MCF 10A (cell line): ENCODE measurements around the gene GIT2. TPM values are rescaled to one million over a fixed set of nuclear protein-coding genes. Genes with fewer than 3 reads are reported as not detected.

Experiments
- BruUV-seq: library from RNA; stranded (reverse); fragments of 400-500 nt; replicated peaks from 2 replicates; lab custom pipeline; 2021; lab: Mats Ljungman, UMichigan
- CTCF ChIA-PET: fragments of 300-600 bp; sonication (Branson Sonifier 250); formaldehyde crosslinking; extraction: SDS; loops from one replicate; lab custom pipeline; 2021; ENCODE audit warnings: antibody characterized with exemption, inconsistent platforms; lab: Yijun Ruan, JAX
- POLR2A ChIA-PET: fragments of 300-600, 350-650 bp; sonication (Branson Sonifier 250); formaldehyde crosslinking; extraction: SDS; loops from one replicate; lab custom pipeline; 2020; ENCODE audit warnings: antibody characterized with exemption, inconsistent platforms; lab: Yijun Ruan, JAX
- DNase-seq: peaks from one replicate; pipeline ENCODE4 v3.0.0-alpha.2; 2018; ENCODE audit not compliant: unreplicated experiment
- H3K27ac Mint-ChIP-seq: one replicate; pipeline ENCODE4 v1.8.0; 2022; ENCODE audit warnings: mild to moderate bottlenecking, low read depth, mixed read lengths; ENCODE audit not compliant: unreplicated experiment
- H3K27me3 Mint-ChIP-seq: one replicate; pipeline ENCODE4 v1.8.0; 2022; ENCODE audit warnings: mixed read lengths; ENCODE audit not compliant: insufficient read depth, unreplicated experiment
- H3K36me3 Mint-ChIP-seq: one replicate; pipeline ENCODE4 v1.8.0; 2022; ENCODE audit warnings: mild to moderate bottlenecking, moderate library complexity, mixed read lengths; ENCODE audit not compliant: insufficient read depth, unreplicated experiment
- H3K4me1 Mint-ChIP-seq: one replicate; pipeline ENCODE4 v1.8.0; 2022; ENCODE audit warnings: mixed read lengths; ENCODE audit not compliant: insufficient read depth, unreplicated experiment
- H3K4me3 Mint-ChIP-seq: one replicate; pipeline ENCODE4 v1.8.0; 2022; ENCODE audit warnings: mild to moderate bottlenecking, moderate library complexity, mixed read lengths; ENCODE audit not compliant: unreplicated experiment
- H3K9me3 Mint-ChIP-seq: one replicate; pipeline ENCODE4 v1.8.0; 2022; ENCODE audit warnings: mixed read lengths; ENCODE audit not compliant: unreplicated experiment
- intact Hi-C: fragments of 100-400 bp; cut with micrococcal nuclease; formaldehyde crosslinking; loops from 2 replicates; pipeline ENCODE4 v1.14.1; 2022
- total RNA-seq: library from RNA; stranded (reverse); gene quantifications from 2 replicates; pipeline ENCODE4 v1.2.3, GENCODE V29; 2022
- TF ChIP-seq, protein P1 (sequence below): fragments of 200-600 bp; IDR thresholded peaks from one replicate; pipeline ENCODE4 v1.8.0; 2022; ENCODE audit warnings: antibody characterized with exemption, mild to moderate bottlenecking; ENCODE audit not compliant: unreplicated experiment

GIT2 gene
- total RNA-seq, 1 experiment from 2014 or later: 30.0 TPM

DNA sequence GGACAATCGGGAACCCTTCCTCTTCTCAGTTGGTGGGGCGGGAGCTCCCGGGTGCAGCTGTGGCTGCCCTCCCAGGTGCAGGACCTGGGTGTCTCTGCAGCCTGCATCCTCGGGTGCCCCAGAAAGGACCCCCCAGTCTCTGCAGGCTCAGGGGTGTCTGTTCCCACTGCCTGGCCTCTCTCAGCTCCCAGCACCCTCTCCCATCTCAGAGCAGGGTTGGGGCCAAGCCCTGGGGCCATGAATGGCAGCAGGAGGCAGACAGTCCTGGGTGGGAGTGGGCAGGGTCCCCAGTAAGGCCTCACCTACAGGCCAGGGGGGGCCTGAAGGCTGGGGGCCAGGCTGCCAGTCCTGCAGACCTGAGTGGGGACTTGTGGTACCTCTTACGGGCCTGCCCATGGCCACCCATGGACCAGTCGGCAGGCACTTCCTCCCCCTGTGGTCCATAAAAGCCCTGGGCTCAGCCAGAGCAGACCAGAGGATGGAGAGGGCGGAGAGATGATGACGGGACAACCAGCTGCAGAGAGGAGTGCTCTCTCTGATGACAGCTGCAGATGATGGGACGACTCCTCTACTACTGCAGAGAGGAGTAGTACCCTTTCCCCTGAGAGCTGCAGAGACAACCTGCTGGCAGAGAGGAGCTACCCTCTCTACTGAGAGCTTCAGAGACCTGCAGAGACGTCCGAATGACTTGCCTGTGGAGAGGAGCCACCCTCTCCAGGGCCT, 69.5 kb downstream of the GIT2 start:
- Mint-ChIP-seq H3K4me1 (no peaks in the 10 kb centered on the region), H3K4me3 (no peak overlapping the region), H3K27me3 (no peaks in the 10 kb centered on the region), H3K36me3 (peaks cover 20% of the 10 kb centered on the region), H3K27ac (no peak overlapping the region), H3K9me3 (no peaks in the 10 kb centered on the region)
- DNase-seq: no peak
- BruUV-seq: no TSS peak
- CTCF ChIA-PET: interaction anchor here (0.7 to 3.2 kb wide), 13 partner anchors 11 to 766 kb away, joined by 3 to 21 read pairs (median 5); no protein-coding TSS in a partner anchor
- POLR2A ChIA-PET: no interaction called here
- TF ChIP-seq, protein P1, sequence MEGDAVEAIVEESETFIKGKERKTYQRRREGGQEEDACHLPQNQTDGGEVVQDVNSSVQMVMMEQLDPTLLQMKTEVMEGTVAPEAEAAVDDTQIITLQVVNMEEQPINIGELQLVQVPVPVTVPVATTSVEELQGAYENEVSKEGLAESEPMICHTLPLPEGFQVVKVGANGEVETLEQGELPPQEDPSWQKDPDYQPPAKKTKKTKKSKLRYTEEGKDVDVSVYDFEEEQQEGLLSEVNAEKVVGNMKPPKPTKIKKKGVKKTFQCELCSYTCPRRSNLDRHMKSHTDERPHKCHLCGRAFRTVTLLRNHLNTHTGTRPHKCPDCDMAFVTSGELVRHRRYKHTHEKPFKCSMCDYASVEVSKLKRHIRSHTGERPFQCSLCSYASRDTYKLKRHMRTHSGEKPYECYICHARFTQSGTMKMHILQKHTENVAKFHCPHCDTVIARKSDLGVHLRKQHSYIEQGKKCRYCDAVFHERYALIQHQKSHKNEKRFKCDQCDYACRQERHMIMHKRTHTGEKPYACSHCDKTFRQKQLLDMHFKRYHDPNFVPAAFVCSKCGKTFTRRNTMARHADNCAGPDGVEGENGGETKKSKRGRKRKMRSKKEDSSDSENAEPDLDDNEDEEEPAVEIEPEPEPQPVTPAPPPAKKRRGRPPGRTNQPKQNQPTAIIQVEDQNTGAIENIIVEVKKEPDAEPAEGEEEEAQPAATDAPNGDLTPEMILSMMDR: no peak
- intact Hi-C loops: loop anchor here (1.0 to 2.0 kb wide), 5 partner anchors 26 to 121 kb away; partner anchors contain the start of genes GLTP and TCHP

DNA sequence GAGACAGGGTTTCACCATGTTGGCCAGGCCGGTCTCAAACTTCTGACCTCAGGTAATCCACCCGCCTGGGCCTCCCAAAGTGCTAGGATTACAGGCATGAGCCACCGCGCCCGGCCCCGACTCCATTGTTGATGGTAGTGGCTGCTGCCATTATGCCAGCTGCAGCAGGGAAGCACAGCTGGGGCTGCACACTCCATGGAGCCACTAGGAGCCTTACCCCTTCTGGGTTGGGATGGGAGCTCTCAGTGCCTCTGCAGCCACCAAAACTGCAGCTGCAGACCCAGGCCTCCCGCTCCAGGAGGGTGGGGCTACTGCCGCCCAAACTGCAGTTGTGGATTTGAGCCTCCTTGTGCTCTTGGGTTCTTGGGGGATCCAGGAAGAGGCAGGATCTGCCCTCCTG, 70.2 kb downstream of the GIT2 start:
- Mint-ChIP-seq H3K4me3 (no peak overlapping the region), H3K27ac (no peak overlapping the region), H3K4me1 (no peaks in the 10 kb centered on the region), H3K27me3 (no peaks in the 10 kb centered on the region), H3K9me3 (no peaks in the 10 kb centered on the region), H3K36me3 (peaks cover 14% of the 10 kb centered on the region)
- CTCF ChIA-PET: interaction anchor here (0.7 to 3.2 kb wide), 7 partner anchors 11 to 121 kb away, joined by 3 to 21 read pairs (median 7); no protein-coding TSS in a partner anchor
- DNase-seq: no peak
- TF ChIP-seq, protein P1: no peak
- intact Hi-C loops: loop anchor here (2.0 kb wide), 3 partner anchors 25 to 45 kb away; partner anchors contain the start of genes GLTP and TCHP
- POLR2A ChIA-PET: no interaction called here
- no TSS peak for BruUV-seq

DNA sequence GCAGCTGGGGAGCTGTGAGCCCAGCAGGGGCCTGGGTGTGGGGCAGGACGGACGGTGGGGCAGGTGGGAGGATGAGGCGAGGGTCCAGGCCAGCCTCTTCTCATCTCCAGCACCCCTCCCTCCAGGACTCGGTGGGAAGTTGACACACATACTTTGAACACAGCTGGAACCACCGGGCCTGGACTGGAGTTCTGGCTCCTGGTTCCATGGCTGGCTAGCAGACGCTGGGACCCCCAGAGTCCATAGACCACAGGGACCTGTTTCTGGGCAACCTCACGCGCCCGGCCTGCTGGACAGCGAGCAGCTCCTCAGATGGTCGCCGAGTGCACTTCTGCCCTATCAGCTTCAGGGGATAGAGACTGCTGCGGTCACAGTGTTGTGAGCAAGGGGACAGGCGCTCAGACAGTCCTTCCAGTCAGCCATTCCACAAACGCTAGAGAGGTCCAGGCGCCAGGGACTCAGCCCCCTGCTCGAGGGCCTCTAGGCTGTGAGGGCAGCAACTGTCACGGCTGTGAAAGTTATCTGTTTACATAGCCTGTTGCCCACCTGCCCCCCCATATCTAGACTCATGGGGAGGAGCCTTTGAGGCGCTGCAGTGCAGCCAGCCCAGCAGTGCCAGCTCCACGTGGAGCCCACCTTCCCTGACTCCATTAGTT, 70.9 kb downstream of the GIT2 start:
- intact Hi-C loops: no loop called here
- no peak overlapping the region for H3K27ac Mint-ChIP-seq
- H3K9me3 Mint-ChIP-seq: no peaks in the 10 kb centered on the region
- H3K27me3 Mint-ChIP-seq: no peaks in the 10 kb centered on the region
- H3K4me3 Mint-ChIP-seq: no peak overlapping the region
- CTCF ChIA-PET: interaction anchor here (0.6 to 3.2 kb wide), 6 partner anchors 11 to 454 kb away, joined by 3 to 21 read pairs (median 6); no protein-coding TSS in a partner anchor
- TF ChIP-seq, protein P1: no peak
- DNase-seq: no peak
- H3K36me3 Mint-ChIP-seq: peaks cover 16% of the 10 kb centered on the region
- POLR2A ChIA-PET: no interaction called here
- BruUV-seq: no TSS peak
- no peaks in the 10 kb centered on the region for H3K4me1 Mint-ChIP-seq
